IMR-90 (cell line): ENCODE measurements around the gene RNU5D-1. TPM values are rescaled to one million over a fixed set of nuclear protein-coding genes. Genes with fewer than 3 reads are reported as not detected.

Source experiments
- ATAC-seq: fragments of 200-7000 bp; cut with Tn5 transposase; 2 replicates; pipeline ENCODE4 v1.9.1; 2020; ENCODE audit warnings: low read depth, mild to moderate bottlenecking, moderate library complexity
- BruUV-seq: library from RNA; stranded (reverse); fragments of 400-500 nt; replicated peaks from 2 replicates; lab custom pipeline; 2021; lab: Mats Ljungman, UMichigan
- CTCF ChIA-PET: fragments of 300-600 bp; formaldehyde crosslinking; extraction: SDS; loops from one replicate; lab custom pipeline; 2021; ENCODE audit warnings: antibody characterized with exemption; lab: Yijun Ruan, JAX
- POLR2A ChIA-PET: fragments of 300-600 bp; sonication (Branson Sonifier 250); formaldehyde crosslinking; loops from one replicate; lab custom pipeline; 2022; ENCODE audit warnings: antibody characterized with exemption; ENCODE audit not compliant: unreplicated experiment; lab: Charles Lee
- DNase-seq: peaks from one replicate; pipeline ENCODE4 v3.0.0; 2013
- H2AFZ ChIP-seq: replicated peaks from 2 replicates; pipeline ENCODE3; 2013; ENCODE audit warnings: low read length, mild to moderate bottlenecking; ENCODE audit not compliant: poor library complexity
- H2AK5ac ChIP-seq: 2 replicates; pipeline ENCODE4 v1.6.1; 2013; ENCODE audit warnings: low read depth, low read length, inconsistent platforms
- H2AK9ac ChIP-seq: replicated peaks from 2 replicates; pipeline ENCODE3; 2013; ENCODE audit warnings: mild to moderate bottlenecking, low read depth, low read length, moderate library complexity; ENCODE audit not compliant: poor library complexity
- H2BK120ac ChIP-seq: 2 replicates; pipeline ENCODE4 v1.6.1; 2013; ENCODE audit warnings: low read depth, low read length, inconsistent platforms
- H2BK15ac ChIP-seq: 3 replicates; pipeline ENCODE4 v1.6.1; 2013; ENCODE audit warnings: low read depth, low read length, inconsistent platforms
- H2BK20ac ChIP-seq: 2 replicates; pipeline ENCODE4 v1.6.1; 2013; ENCODE audit warnings: low read depth, mild to moderate bottlenecking, inconsistent platforms, low read length, moderate library complexity
- H2BK5ac ChIP-seq: 2 replicates; pipeline ENCODE4 v1.6.1; 2013; ENCODE audit warnings: mild to moderate bottlenecking, low read depth, low read length, inconsistent platforms; ENCODE audit not compliant: poor library complexity, severe bottlenecking
- H3K14ac ChIP-seq: replicated peaks from 2 replicates; pipeline ENCODE4 v1.6.1; 2013; ENCODE audit warnings: low read depth, low read length, inconsistent platforms
- H3K18ac ChIP-seq: 2 replicates; pipeline ENCODE4 v1.6.1; 2013; ENCODE audit warnings: low read depth, low read length, control low read depth
- H3K23ac ChIP-seq: 2 replicates; pipeline ENCODE4 v1.6.1; 2013; ENCODE audit warnings: low read depth, low read length, inconsistent platforms
- H3K27ac ChIP-seq: 2 replicates; pipeline ENCODE4 v1.5.1; 2013; ENCODE audit warnings: mild to moderate bottlenecking, control low read depth, low read length; ENCODE audit not compliant: insufficient read depth
- H3K27me3 ChIP-seq: 2 replicates; pipeline ENCODE4 v1.6.1; 2013; ENCODE audit warnings: low read length; ENCODE audit not compliant: control insufficient read depth, insufficient read depth
- H3K36me3 ChIP-seq: 2 replicates; pipeline ENCODE4 v1.6.1; 2013; ENCODE audit warnings: low read length, mixed read lengths; ENCODE audit not compliant: control insufficient read depth, insufficient read depth
- H3K4ac ChIP-seq: 2 replicates; pipeline ENCODE4 v1.6.1; 2013; ENCODE audit warnings: low read depth, low read length, inconsistent platforms
- H3K4me1 ChIP-seq: 2 replicates; pipeline ENCODE4 v1.6.1; 2013; ENCODE audit warnings: low read length, mixed read lengths; ENCODE audit not compliant: control insufficient read depth, insufficient read depth
- H3K4me2 ChIP-seq: 2 replicates; pipeline ENCODE4 v1.6.1; 2013; ENCODE audit warnings: low read depth, mild to moderate bottlenecking, control low read depth, low read length, moderate library complexity
- H3K4me3 ChIP-seq: 2 replicates; pipeline ENCODE4 v1.5.1; 2013; ENCODE audit warnings: low read depth, mild to moderate bottlenecking, control low read depth, low read length, moderate library complexity; ENCODE audit not compliant: insufficient read depth
- H3K56ac ChIP-seq: 2 replicates; pipeline ENCODE4 v1.6.1; 2013; ENCODE audit warnings: low read length, inconsistent platforms; ENCODE audit not compliant: insufficient read depth; ENCODE audit errors: extremely low read depth
- H3K79me1 ChIP-seq, 2 experiments: 2 replicates each; pipeline ENCODE4 v1.6.1; 2013; ENCODE audit warnings: low read length in 2 of 2, inconsistent platforms in 1 of 2, low read depth in 1 of 2
- H3K9ac ChIP-seq: 2 replicates; pipeline ENCODE4 v1.6.1; 2013; ENCODE audit warnings: low read depth, low read length, control low read depth
- H3K9me1 ChIP-seq: 2 replicates; pipeline ENCODE4 v1.6.1; 2013; ENCODE audit warnings: low read length, inconsistent platforms; ENCODE audit not compliant: insufficient read depth
- H3K9me3 ChIP-seq: 2 replicates; pipeline ENCODE4 v1.6.1; 2013; ENCODE audit warnings: low read length; ENCODE audit not compliant: control insufficient read depth, insufficient read depth
- H4K20me1 ChIP-seq: 2 replicates; pipeline ENCODE4 v1.6.1; 2013; ENCODE audit warnings: low read length, inconsistent platforms; ENCODE audit not compliant: insufficient read depth
- H4K5ac ChIP-seq: 2 replicates; pipeline ENCODE4 v1.6.1; 2013; ENCODE audit warnings: mild to moderate bottlenecking, low read depth, low read length, control low read depth
- H4K8ac ChIP-seq, 2 experiments: 2 replicates each; pipeline ENCODE4 v1.6.1; 2013; ENCODE audit warnings: low read depth in 2 of 2, low read length in 2 of 2, control low read depth in 1 of 2, inconsistent platforms in 1 of 2
- H4K91ac ChIP-seq: 2 replicates; pipeline ENCODE4 v1.6.1; 2013; ENCODE audit warnings: low read depth, low read length, inconsistent platforms; ENCODE audit not compliant: insufficient read depth
- CHD1 ChIP-seq: IDR thresholded peaks from 2 replicates; pipeline ENCODE4 v1.6.1; 2012; ENCODE audit warnings: low read depth, low read length, improper control_type of control experiment
- ELK1 ChIP-seq: fragments of 150-350 bp; IDR thresholded peaks from 2 replicates; pipeline ENCODE4 v1.6.1; 2016; ENCODE audit warnings: low read depth, mild to moderate bottlenecking, low read length, moderate library complexity, borderline replicate concordance
- FOS ChIP-seq: fragments of 150-350 bp; IDR thresholded peaks from 2 replicates; pipeline ENCODE4 v1.6.1; 2016; ENCODE audit warnings: low read depth, low read length
- MAFK ChIP-seq: IDR thresholded peaks from 2 replicates; pipeline ENCODE4 v1.6.1; 2012; ENCODE audit warnings: low read depth, low read length, improper control_type of control experiment
- POLR2A ChIP-seq: IDR thresholded peaks from 2 replicates; pipeline ENCODE4 v1.6.1; 2012; ENCODE audit warnings: mild to moderate bottlenecking, low read depth, low read length
- RAD21 ChIP-seq: IDR thresholded peaks from 2 replicates; pipeline ENCODE4 v1.6.1; 2012; ENCODE audit warnings: low read length, improper control_type of control experiment
- SMC3 ChIP-seq: fragments of 150-350 bp; IDR thresholded peaks from 2 replicates; pipeline ENCODE4 v1.6.1; 2016; ENCODE audit warnings: low read depth, mild to moderate bottlenecking, antibody characterized with exemption, low read length, moderate library complexity
- USF2 ChIP-seq: fragments of 150-350 bp; IDR thresholded peaks from 2 replicates; pipeline ENCODE4 v1.6.1; 2017; ENCODE audit warnings: mild to moderate bottlenecking, antibody characterized with exemption, low read length, low read depth
- WGBS, 2 experiments: methylation state at CpG; one replicate each; pipeline versions ENCODE4 v1.1.5 to v1.1.7; 2013; ENCODE audit warnings: missing lambda C conversion rate in 2 of 2; ENCODE audit not compliant: insufficient read length in 1 of 2; ENCODE audit errors: extremely low coverage in 2 of 2; 5-methylcytosine and 5-hydroxymethylcytosine counted together
- dilution Hi-C: fragments of 300-500 bp; cut with HindIII; formaldehyde crosslinking; loops from one replicate; pipeline ENCODE4 v1.14.3; 2018; ENCODE audit warnings: low sequenced_read_pairs; ENCODE audit not compliant: unreplicated experiment
- in situ Hi-C: fragments of 300-500 bp; cut with MboI; formaldehyde crosslinking; loops from 3 replicates; pipeline ENCODE4 v1.14.3; 2019; ENCODE audit warnings: low sequenced_read_pairs, inconsistent platforms, mixed read lengths
- intact Hi-C: fragments of 100-400 bp; cut with micrococcal nuclease; formaldehyde crosslinking; loops from 2 replicates; pipeline ENCODE4 v1.10.0; 2022
- polyA plus RNA-seq, 3 experiments: library from polyadenylated mRNA; depleted of rRNA; stranded (reverse); fragments of >200 nt; gene quantifications; 2 replicates each; pipeline ENCODE4 v1.2.3, GENCODE V29; 2012; ENCODE audit warnings: low replicate concordance in 1 of 3
- total RNA-seq: library from RNA; depleted of rRNA; stranded (reverse); fragments of >200 nt; gene quantifications from 2 replicates; pipeline ENCODE4 v1.2.3, GENCODE V29; 2012

Gene RNU5D-1
- total and polyA plus RNA-seq, 2 of the 4 experiments (the other 2 are of a cell fraction) = not detected

DNA sequence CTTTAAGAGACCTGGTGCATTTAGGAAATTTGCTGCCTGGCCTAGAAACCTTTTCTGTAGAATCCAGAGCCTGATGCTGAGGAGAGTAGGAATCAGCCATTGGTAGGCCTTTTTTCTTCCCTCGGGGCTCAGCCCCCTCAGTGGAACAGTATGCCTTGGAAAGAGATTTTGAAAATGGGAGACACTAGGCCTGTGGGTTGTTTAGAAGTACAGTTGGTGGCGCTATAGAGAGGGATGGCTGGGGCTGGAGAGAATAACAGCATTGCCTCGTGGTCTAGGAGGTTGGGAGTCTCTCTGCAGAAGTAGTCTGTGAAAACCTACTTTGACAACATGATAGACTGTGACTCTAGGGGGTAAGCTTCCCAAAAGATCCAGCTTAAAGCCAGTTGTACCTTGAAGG is 16.9 kb upstream of the RNU5D-1 start:
- TF ChIP-seq POLR2A (no peak), CHD1 (no peak), ELK1 (no peak), MAFK (no peak), RAD21 (no peak), USF2 (no peak), FOS (no peak), SMC3 (no peak)
- CTCF ChIA-PET = interaction anchor here (1.7 kb wide), 1 partner anchor 16 kb away, joined by 8 read pairs; no protein-coding TSS in a partner anchor
- H3K79me1 ChIP-seq = peaks cover 28 to 44% of the 10 kb centered on the region in 2 experiments

More for the DNA sequence above, 16.9 kb upstream of the RNU5D-1 start:
- Histone ChIP-seq H3K27me3 (no peaks in the 10 kb centered on the region), H3K56ac (no peak overlapping the region), H2AK5ac (no peak overlapping the region), H3K36me3 (peaks cover 6% of the 10 kb centered on the region), H3K23ac (no peak overlapping the region), H4K8ac (no peak overlapping the region), H2AK9ac (peak overlapping the region; percentile 25), H4K20me1 (no peaks in the 10 kb centered on the region; the same call in 1 of the 2 replicates), H3K9ac (no peak overlapping the region), H3K9me3 (no peaks in the 10 kb centered on the region), H3K4me3 (no peak overlapping the region), H4K91ac (no peak overlapping the region), H2BK20ac (no peak overlapping the region), H2BK120ac (no peak overlapping the region), H2AFZ (no peak overlapping the region), H2BK5ac (no peak overlapping the region), H3K18ac (no peak overlapping the region), H3K9me1 (peaks cover 2% of the 10 kb centered on the region), H3K4ac (no peak overlapping the region), H3K4me2 (no peak overlapping the region), H4K5ac (no peak overlapping the region), H3K27ac (no peak overlapping the region), H3K4me1 (peaks cover 2% of the 10 kb centered on the region), H2BK15ac (no peak overlapping the region), H3K14ac (no peak overlapping the region)
- no peak for DNase-seq
- WGBS, 2 experiments = 100% methylated on average over 1 of the region's 3 CpGs; no CpG with 5 or more reads in 1 of the 2 experiments
- in situ Hi-C loops (no loop called here), intact Hi-C loops (no loop called here), dilution Hi-C loops (no loop called here)
- no TSS peak for BruUV-seq
- POLR2A ChIA-PET = no interaction called here
- no peak for ATAC-seq
